Activated naive CD8-positive, alpha-beta T cell (primary cell): ENCODE results near the gene EPS8L2.

ENCODE experiments used
- H3K27ac Mint-ChIP-seq: one replicate; pipeline ENCODE4 v1.8.0; 2021; ENCODE audit warnings: mixed read lengths
- H3K27me3 Mint-ChIP-seq: one replicate; pipeline ENCODE4 v1.8.0; 2021; ENCODE audit warnings: mixed read lengths
- H3K36me3 Mint-ChIP-seq: one replicate; pipeline ENCODE4 v1.8.0; 2021; ENCODE audit warnings: mixed read lengths
- H3K4me1 Mint-ChIP-seq: one replicate; pipeline ENCODE4 v1.8.0; 2021; ENCODE audit warnings: low read depth, mixed read lengths
- H3K4me3 Mint-ChIP-seq: one replicate; pipeline ENCODE4 v1.8.0; 2021; ENCODE audit warnings: mild to moderate bottlenecking, mixed read lengths
- H3K9me3 Mint-ChIP-seq: one replicate; pipeline ENCODE4 v1.8.0; 2021; ENCODE audit warnings: low read depth, mixed read lengths

The EPS8L2 gene

DNA sequence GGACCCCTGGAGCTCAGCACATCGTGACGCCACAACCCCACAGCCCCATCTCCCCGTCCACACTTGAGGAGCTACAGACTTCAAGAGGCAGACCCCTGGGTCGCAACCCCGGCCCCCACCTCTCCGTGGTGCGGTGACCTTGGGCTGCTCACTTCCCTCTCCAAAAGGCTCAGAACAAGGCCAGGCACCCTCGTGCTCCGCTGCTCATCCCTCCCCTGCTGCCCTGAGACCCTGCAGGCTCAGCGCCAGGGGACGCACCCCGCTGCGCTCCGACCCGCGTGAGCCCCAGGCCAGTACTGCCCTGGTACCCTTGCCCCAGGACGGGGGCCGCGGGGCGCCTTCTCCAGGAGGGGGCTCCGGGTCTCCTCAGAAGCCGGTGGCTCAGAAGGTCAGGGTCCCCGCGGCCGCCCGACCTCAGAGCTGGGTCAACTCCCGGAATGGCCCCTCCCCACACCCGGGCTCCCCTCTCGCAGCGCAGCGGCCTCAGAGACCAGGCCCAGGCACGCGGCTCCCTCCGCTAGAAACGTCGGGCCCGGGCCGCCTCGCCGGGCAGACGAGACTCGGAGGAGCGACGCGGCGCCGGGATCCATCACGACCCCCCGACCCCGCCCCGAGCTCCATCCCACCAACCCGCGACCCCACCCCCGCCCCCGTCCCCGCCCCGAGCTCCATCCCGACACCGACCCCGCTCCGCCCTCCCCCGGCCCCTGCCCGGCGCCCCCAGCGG, 70.7 kb downstream of the EPS8L2 start:
- Mint-ChIP-seq H3K4me1 (peaks cover 26% of the 10 kb centered on the region), H3K27ac (peak overlapping the region; percentile 82), H3K36me3 (no peaks in the 10 kb centered on the region), H3K9me3 (no peaks in the 10 kb centered on the region), H3K27me3 (no peaks in the 10 kb centered on the region), H3K4me3 (peak overlapping the region; percentile 92)
